HCT116 (cell line): ENCODE data around the gene YKT6. TPM values are rescaled to one million over a fixed set of nuclear protein-coding genes. Genes with fewer than 3 reads are reported as not detected.

ENCODE experiments used
- ATAC-seq: fragments of 200-7000 bp; cut with Tn5 transposase; 2 replicates; pipeline ENCODE4 v1.9.1; 2020; ENCODE audit warnings: mild to moderate bottlenecking, moderate library complexity
- BruUV-seq: library from RNA; stranded (reverse); fragments of 400-500 nt; replicated peaks from 2 replicates; lab custom pipeline; 2021; lab: Mats Ljungman, UMichigan
- CTCF ChIA-PET: fragments of 300-600 bp; sonication (Branson Sonifier 250); formaldehyde crosslinking; loops from one replicate; lab custom pipeline; 2021; ENCODE audit warnings: antibody characterized with exemption; lab: Charles Lee
- POLR2A ChIA-PET: fragments of 300-600, 350-600 bp; sonication (Branson Sonifier 250); formaldehyde crosslinking; loops from one replicate; lab custom pipeline; 2021; ENCODE audit warnings: antibody characterized with exemption; lab: Charles Lee
- RAD21 ChIA-PET, 2 experiments: fragments of 300-600 bp; sonication (Branson Sonifier 250); formaldehyde crosslinking; loops; one replicate each; lab custom pipeline; 2023; ENCODE audit warnings: low total read pairs in 2 of 2; ENCODE audit not compliant: uncharacterized antibody in 2 of 2, unreplicated experiment in 2 of 2, low non-redundant PET in 1 of 2; lab: Charles Lee
- DNase-seq: peaks from one replicate; pipeline ENCODE4 v3.0.0-alpha.2; 2010; ENCODE audit warnings: low read depth, low spot score
- H2AFZ ChIP-seq: fragments of 200-600 bp; shearing (Covaris generic), sonication (generic); 2 replicates; pipeline ENCODE4 v1.6.1; 2017; ENCODE audit warnings: low read depth, mixed run types, mixed read lengths, antibody characterized with exemption, low read length; ENCODE audit not compliant: poor library complexity, severe bottlenecking
- H3K27ac ChIP-seq: 2 replicates; pipeline ENCODE4 v1.5.1; 2012; ENCODE audit warnings: low read depth, low read length
- H3K27me3 ChIP-seq: fragments of 200-600 bp; sonication (generic); 2 replicates; pipeline ENCODE4 v1.6.1; 2016; ENCODE audit warnings: mixed run types, low read length, mixed read lengths; ENCODE audit not compliant: insufficient read depth
- H3K36me3 ChIP-seq, 2 experiments: fragments of 200-500 bp in 1 of 2; fragments of 200-600 bp in 1 of 2; sonication (Bioruptor generic) in 1 of 2; sonication (generic) in 1 of 2; 2 replicates each; pipeline versions ENCODE4 v1.5.1 to v1.6.1; 2014 to 2016; ENCODE audit warnings: low read length in 2 of 2, inconsistent platforms in 1 of 2, mixed read lengths in 1 of 2, mixed run types in 1 of 2; ENCODE audit not compliant: insufficient read depth in 2 of 2, control insufficient read depth in 1 of 2
- H3K4me1 ChIP-seq, 2 experiments: fragments of 200-600 bp in 1 of 2; sonication (generic) in 1 of 2; 2 replicates each; pipeline versions ENCODE4 v1.5.1 to v1.6.1; 2012 to 2017; ENCODE audit warnings: low read length in 2 of 2, inconsistent platforms in 1 of 2, mild to moderate bottlenecking in 1 of 2, mixed read lengths in 1 of 2, mixed run types in 1 of 2, moderate library complexity in 1 of 2; ENCODE audit not compliant: insufficient read depth in 2 of 2, control insufficient read depth in 1 of 2
- H3K4me2 ChIP-seq: fragments of 200-600 bp; sonication (generic); 2 replicates; pipeline ENCODE4 v1.6.1; 2017; ENCODE audit warnings: mixed run types, low read length, mixed read lengths
- H3K4me3 ChIP-seq, 2 experiments: fragments of 200-600 bp in 1 of 2; sonication (generic) in 1 of 2; replicated peaks in 1 of 2; 2 replicates each; pipeline ENCODE4 v1.5.1; 2011 to 2016; ENCODE audit warnings: low read length in 2 of 2, control low read depth in 1 of 2, low read depth in 1 of 2, mild to moderate bottlenecking in 1 of 2, mixed read lengths in 1 of 2, mixed run types in 1 of 2
- H3K79me2 ChIP-seq: fragments of 200-600 bp; sonication (generic); 2 replicates; pipeline ENCODE4 v1.6.1; 2017; ENCODE audit warnings: mild to moderate bottlenecking, mixed run types, low read length, moderate library complexity, mixed read lengths; ENCODE audit not compliant: insufficient read depth
- H3K9ac ChIP-seq: fragments of 200-600 bp; sonication (generic); 2 replicates; pipeline ENCODE4 v1.6.1; 2016; ENCODE audit warnings: low read length, mixed read lengths
- H3K9me2 ChIP-seq: fragments of 200-600 bp; sonication (generic), shearing (Covaris generic); 2 replicates; pipeline ENCODE4 v1.6.1; 2017; ENCODE audit warnings: mixed run types, mild to moderate bottlenecking, moderate library complexity; ENCODE audit not compliant: insufficient read depth
- H3K9me3 ChIP-seq, 2 experiments: fragments of 200-500 bp in 1 of 2; fragments of 200-600 bp in 1 of 2; sonication (Bioruptor generic) in 1 of 2; sonication (generic) in 1 of 2; 2 replicates each; pipeline ENCODE4 v1.6.1; 2014 to 2017; ENCODE audit warnings: low read length in 2 of 2, mixed read lengths in 2 of 2, inconsistent platforms in 1 of 2, low read depth in 1 of 2, mild to moderate bottlenecking in 1 of 2, mixed run types in 1 of 2, moderate library complexity in 1 of 2; ENCODE audit not compliant: control insufficient read depth in 1 of 2, insufficient read depth in 1 of 2
- H4K20me1 ChIP-seq: fragments of 200-600 bp; sonication (generic), shearing (Covaris generic); 2 replicates; pipeline ENCODE4 v1.6.1; 2017; ENCODE audit warnings: mixed run types, mild to moderate bottlenecking, moderate library complexity; ENCODE audit not compliant: insufficient read depth
- ATF3 ChIP-seq: IDR thresholded peaks from 2 replicates; pipeline ENCODE4 v1.6.1; 2012
- CBX3 ChIP-seq: IDR thresholded peaks from 2 replicates; pipeline ENCODE4 v1.6.1; 2012; ENCODE audit warnings: low read depth
- CEBPB ChIP-seq: IDR thresholded peaks from 2 replicates; pipeline ENCODE4 v1.6.1; 2012; ENCODE audit warnings: low read depth
- CTCF ChIP-seq, 3 experiments: fragments of 200-600 bp in 1 of 3; sonication (generic) in 1 of 3; IDR thresholded peaks in 2 of 3; conservative IDR thresholded peaks in 1 of 3; 2 replicates each; pipeline ENCODE4 v1.5.1; 2012 to 2017; ENCODE audit warnings: low read depth in 2 of 3, low read length in 2 of 3, antibody characterized with exemption in 1 of 3, borderline replicate concordance in 1 of 3, control low read depth in 1 of 3, mild to moderate bottlenecking in 1 of 3, mixed read lengths in 1 of 3, mixed run types in 1 of 3, moderate library complexity in 1 of 3; ENCODE audit not compliant: insufficient read depth in 1 of 3
- EGR1 ChIP-seq: IDR thresholded peaks from 2 replicates; pipeline ENCODE4 v1.6.1; 2012; ENCODE audit warnings: low read depth
- ELF1 ChIP-seq: IDR thresholded peaks from 2 replicates; pipeline ENCODE4 v1.6.1; 2012; ENCODE audit warnings: low read depth, borderline replicate concordance
- EZH2 ChIP-seq: fragments of 200-600 bp; sonication (generic); IDR thresholded peaks from 2 replicates; pipeline ENCODE4 v1.6.1; 2017; ENCODE audit warnings: antibody characterized with exemption, mixed run types
- JUND ChIP-seq: IDR thresholded peaks from 2 replicates; pipeline ENCODE4 v1.6.1; 2012
- POLR2AphosphoS5 ChIP-seq: IDR thresholded peaks from 2 replicates; pipeline ENCODE4 v1.6.1; 2011; ENCODE audit warnings: mild to moderate bottlenecking, low read depth, low read length, moderate library complexity
- SIN3A ChIP-seq: IDR thresholded peaks from 2 replicates; pipeline ENCODE4 v1.6.1; 2012; ENCODE audit warnings: low read depth
- SP1 ChIP-seq: IDR thresholded peaks from 2 replicates; pipeline ENCODE4 v1.6.1; 2012; ENCODE audit warnings: low read depth
- SRF ChIP-seq: IDR thresholded peaks from 2 replicates; pipeline ENCODE4 v1.6.1; 2012; ENCODE audit warnings: low read depth
- TCF7L2 ChIP-seq: IDR thresholded peaks from 2 replicates; pipeline ENCODE4 v1.7.0; 2011; ENCODE audit warnings: borderline replicate concordance, inconsistent platforms; ENCODE audit not compliant: insufficient read depth, insufficient read length; ENCODE audit errors: extremely low read depth
- YY1 ChIP-seq: IDR thresholded peaks from 2 replicates; pipeline ENCODE4 v1.6.1; 2011; ENCODE audit warnings: low read length, low read depth, moderate library complexity, mild to moderate bottlenecking; ENCODE audit not compliant: insufficient replicate concordance; ENCODE audit errors: extremely low read depth
- ZBTB33 ChIP-seq: IDR thresholded peaks from 2 replicates; pipeline ENCODE4 v1.6.1; 2011; ENCODE audit warnings: mild to moderate bottlenecking, low read length, moderate library complexity; ENCODE audit not compliant: insufficient replicate concordance; ENCODE audit errors: extremely low read depth
- ZFX ChIP-seq: fragments of 450-650 bp; IDR thresholded peaks from 2 replicates; pipeline ENCODE4 v1.6.1; 2017
- ZNF274 ChIP-seq: fragments of 200-500 bp; sonication (Bioruptor generic); IDR thresholded peaks from 2 replicates; pipeline ENCODE4 v1.6.1; 2014; ENCODE audit warnings: mild to moderate bottlenecking, low read depth, low read length, inconsistent platforms
- intact Hi-C: fragments of 100-400 bp; cut with micrococcal nuclease; formaldehyde crosslinking; loops from 2 replicates; pipeline ENCODE4 v1.10.0; 2022
- total RNA-seq: library from RNA; stranded (reverse); gene quantifications from one replicate; pipeline ENCODE4 v1.2.1, GENCODE V29; 2021; ENCODE audit not compliant: unreplicated experiment
- TF ChIP-seq, protein P1 (sequence below): IDR thresholded peaks from 2 replicates; pipeline ENCODE4 v1.6.1; 2012

The YKT6 gene
- total RNA-seq, 1 experiment from 2014 or later = 84.8 TPM

GRCh38 chr7:44215531-44215930 lies 14.8 kb downstream of the YKT6 start:
- no peak for DNase-seq
- CTCF ChIA-PET = no interaction called here

More at GRCh38 chr7:44215531-44215930, 14.8 kb downstream of the YKT6 start:
- ATAC-seq = no peak
- Histone ChIP-seq H3K27ac (no peak overlapping the region), H3K4me1 (no peaks in the 10 kb centered on the region), H3K4me2 (no peak overlapping the region), H3K4me3 (no peak overlapping the region), H3K79me2 (no peaks in the 10 kb centered on the region), H3K36me3 (peaks cover 12 to 13% of the 10 kb centered on the region in 2 experiments), H3K9me2 (no peaks in the 10 kb centered on the region), H3K9me3 (no peaks in the 10 kb centered on the region), H4K20me1 (no peaks in the 10 kb centered on the region), H2AFZ (no peak overlapping the region), H3K9ac (no peak overlapping the region), H3K27me3 (no peaks in the 10 kb centered on the region)
- intact Hi-C loops = no loop called here
- ChIA-PET POLR2A (no interaction called here), RAD21 (no interaction called here)
- BruUV-seq = no TSS peak
- TF ChIP-seq TCF7L2 = no peak
- TF ChIP-seq, protein P1, sequence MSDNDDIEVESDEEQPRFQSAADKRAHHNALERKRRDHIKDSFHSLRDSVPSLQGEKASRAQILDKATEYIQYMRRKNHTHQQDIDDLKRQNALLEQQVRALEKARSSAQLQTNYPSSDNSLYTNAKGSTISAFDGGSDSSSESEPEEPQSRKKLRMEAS = no peak
- TF ChIP-seq ZFX = no peak
- no peak for TF ChIP-seq SRF
- no peak for TF ChIP-seq ZNF274
- no peak for TF ChIP-seq EGR1
- no peak for TF ChIP-seq SP1
- TF ChIP-seq POLR2AphosphoS5 = no peak
- no peak for TF ChIP-seq CEBPB
- no peak for TF ChIP-seq CBX3
- no peak for TF ChIP-seq EZH2
- TF ChIP-seq ATF3 = no peak
- TF ChIP-seq CTCF (IDR thresholded peaks at IDR 0.05 in 2 of 3, conservative IDR thresholded peaks at IDR 0.05 in 1 of 3; ENCODE audit: borderline replicate concordance in 1 of 3, insufficient read depth in 1 of 3, low read depth in 2 of 3, low read length in 2 of 3) = no peak
- TF ChIP-seq ZBTB33 = no peak
- TF ChIP-seq SIN3A = no peak
- no peak for TF ChIP-seq ELF1
- no peak for TF ChIP-seq YY1
- no peak for TF ChIP-seq JUND
